ENCODE data around the gene LRP1B.

GRCh38 chr2:140814141-140814540 lies 1316.7 kb downstream of the LRP1B start:
- TF ChIP-seq EZH2 (IDR thresholded peaks at IDR 0.05; ENCODE audit: borderline replicate concordance, low read depth, low read length, severe bottlenecking): no peak
- TF ChIP-seq CTCF (IDR thresholded peaks at IDR 0.05; ENCODE audit: borderline replicate concordance, extremely low read depth, low read length, poor library complexity, severe bottlenecking): no peak

All from DND-41 (cell line).